GM11168 (cell line): ENCODE data around the gene SCEL.
"Not testable (repeated sequence)": the region's sequence is repeated elsewhere in the genome, so short reads cannot be mapped to it uniquely, and the experiment has no call there.

Experiments used
- in situ Hi-C: fragments of 300-500 bp; cut with MboI; formaldehyde crosslinking; loops from one replicate; pipeline ENCODE4 v1.12.0; 2022; ENCODE audit warnings: low sequenced_read_pairs; ENCODE audit not compliant: unreplicated experiment

SCEL gene

GRCh38 chr13:77637588-77637987 lies 102.1 kb downstream of the SCEL start:
- in situ Hi-C loops, result no loop called here

GRCh38 chr13:77650409-77650808 lies 114.9 kb downstream of the SCEL start:
- in situ Hi-C loops, result no loop called here

DNA sequence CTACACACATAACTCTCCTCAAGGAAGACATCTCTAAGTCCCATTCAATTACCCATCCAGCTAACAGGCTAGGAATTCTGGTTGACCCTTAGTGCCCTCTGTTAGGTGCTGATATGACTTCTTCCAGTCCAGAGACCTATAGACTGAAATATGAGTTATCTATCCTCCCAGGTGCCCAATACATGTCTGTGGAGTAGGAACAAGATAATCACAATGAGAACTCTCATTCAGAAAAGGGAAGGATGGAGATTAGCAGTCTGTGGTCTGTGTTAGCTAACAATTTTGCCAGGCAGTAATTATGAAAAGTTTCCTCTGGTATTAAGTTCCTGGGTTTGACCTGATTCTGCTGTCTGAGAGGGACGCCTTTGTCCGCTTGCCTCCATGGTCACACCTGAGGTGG lies 117.8 kb downstream of the SCEL start:
- in situ Hi-C loops, result no loop called here

DNA sequence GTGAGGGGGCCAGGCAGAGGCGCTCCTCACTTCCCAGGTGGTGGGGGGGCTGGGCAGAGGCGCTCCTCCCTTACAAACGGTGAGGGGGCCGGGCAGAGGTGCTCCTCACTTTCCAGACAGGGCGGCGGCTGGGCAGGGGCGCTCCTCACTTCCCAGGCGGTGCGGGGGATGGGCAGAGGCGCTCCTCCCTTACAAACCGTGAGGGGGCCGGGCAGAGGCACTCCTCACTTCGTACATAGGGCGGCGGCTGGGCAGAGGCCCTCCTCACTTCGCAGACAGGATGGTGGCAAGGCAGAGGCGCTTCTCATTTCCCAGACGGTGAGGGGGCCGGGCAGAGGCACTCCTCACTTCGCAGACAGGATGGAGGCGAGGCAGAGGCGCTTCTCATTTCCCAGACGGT lies 124.5 kb downstream of the SCEL start:
- in situ Hi-C loops, result not testable (repeated sequence)

- in situ Hi-C loops, result no loop called here
These were observed 125.3 kb downstream of the SCEL start for GRCh38 chr13:77660841-77661250.

DNA sequence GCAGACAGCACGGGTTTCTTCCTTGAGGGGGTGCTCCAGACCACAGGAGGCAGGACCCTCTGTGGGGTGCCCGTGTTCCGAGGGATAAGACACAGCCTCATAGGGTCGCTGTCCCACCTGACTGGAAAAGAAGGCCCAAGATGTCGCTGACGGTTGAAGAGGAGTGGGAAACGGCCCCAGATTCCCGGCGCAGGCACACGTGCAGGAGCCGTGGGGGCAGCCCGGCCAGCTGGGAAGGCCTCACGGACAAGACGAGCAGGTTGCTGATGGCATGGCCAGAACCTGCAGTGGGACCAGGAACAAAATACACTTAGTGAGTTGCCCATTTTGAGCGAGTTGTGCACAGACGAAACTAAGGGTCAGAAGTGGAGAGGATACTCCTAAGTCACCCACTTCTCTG lies 126.8 kb downstream of the SCEL start:
- in situ Hi-C loops, result not testable (repeated sequence)

GRCh38 chr13:77662831-77663230 lies 127.3 kb downstream of the SCEL start:
- in situ Hi-C loops, result not testable (repeated sequence)

DNA sequence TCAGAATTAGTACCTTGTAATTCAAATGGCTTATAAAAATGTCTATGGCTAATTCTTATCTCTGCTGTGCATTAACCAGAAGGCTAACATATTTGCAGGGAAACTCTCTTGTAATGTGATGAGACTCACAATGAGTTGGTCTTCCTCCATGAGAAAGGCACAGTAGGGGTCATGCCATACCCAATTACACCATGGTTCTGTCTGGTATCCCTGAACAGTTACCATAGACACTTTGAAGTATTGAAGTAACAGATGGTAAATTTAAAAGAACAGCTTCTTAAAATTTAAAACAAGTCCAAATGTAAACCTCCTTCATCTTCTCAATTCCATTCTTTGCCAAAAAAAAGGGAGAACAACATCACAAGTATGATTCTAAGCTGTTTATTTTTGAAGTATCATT lies 139.3 kb downstream of the SCEL start:
- in situ Hi-C loops, result no loop called here

DNA sequence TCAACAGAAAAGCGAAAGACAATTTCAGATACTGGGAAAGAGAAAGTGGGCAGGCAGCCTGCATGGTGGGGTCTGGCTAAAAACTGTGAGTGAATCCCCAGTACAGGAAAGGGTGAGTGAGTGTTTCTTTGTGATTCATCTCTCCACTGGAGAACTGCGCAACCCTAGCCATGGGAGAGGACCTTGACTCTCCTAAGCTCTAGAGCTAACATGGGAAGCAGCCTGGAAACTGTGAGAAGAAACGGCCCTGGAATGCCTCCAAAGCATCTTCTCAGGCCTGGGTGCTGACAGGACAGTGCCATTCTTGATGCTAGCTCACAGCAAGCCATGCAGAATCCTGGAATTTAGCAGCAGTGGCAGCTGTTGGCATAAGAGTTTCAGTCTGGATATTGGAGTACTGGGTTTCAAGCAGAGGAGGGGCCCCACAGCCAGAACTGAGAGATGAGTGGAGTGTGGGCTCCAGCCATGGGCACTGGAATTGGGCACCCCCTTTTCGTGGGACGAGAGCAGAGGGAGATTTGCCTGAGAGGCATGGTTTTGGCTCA lies 143.3 kb downstream of the SCEL start:
- in situ Hi-C loops, result no loop called here

DNA sequence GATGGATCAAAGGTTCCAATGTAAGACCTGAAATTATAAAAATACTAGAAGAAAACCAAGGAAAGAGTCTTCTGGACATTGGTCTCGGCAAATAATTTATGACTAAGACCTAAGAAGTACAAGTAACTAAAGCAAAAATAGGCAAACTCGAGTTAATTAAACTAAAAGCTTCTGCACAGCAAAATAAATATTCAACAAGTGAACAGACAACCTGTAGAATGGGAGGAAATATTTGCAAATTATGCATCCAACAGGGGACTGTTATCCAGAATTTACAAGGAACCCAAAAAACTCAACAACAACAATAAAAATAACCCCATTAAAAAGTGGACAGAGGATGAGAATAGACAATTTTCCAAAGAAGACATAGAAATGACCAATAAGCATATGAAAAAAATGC lies 152.3 kb downstream of the SCEL start:
- in situ Hi-C loops, result no loop called here

GRCh38 chr13:77691871-77692270 lies 156.4 kb downstream of the SCEL start:
- in situ Hi-C loops, result no loop called here

- in situ Hi-C loops, result no loop called here
These were observed 157.4 kb downstream of the SCEL start for GRCh38 chr13:77692746-77693448.

DNA sequence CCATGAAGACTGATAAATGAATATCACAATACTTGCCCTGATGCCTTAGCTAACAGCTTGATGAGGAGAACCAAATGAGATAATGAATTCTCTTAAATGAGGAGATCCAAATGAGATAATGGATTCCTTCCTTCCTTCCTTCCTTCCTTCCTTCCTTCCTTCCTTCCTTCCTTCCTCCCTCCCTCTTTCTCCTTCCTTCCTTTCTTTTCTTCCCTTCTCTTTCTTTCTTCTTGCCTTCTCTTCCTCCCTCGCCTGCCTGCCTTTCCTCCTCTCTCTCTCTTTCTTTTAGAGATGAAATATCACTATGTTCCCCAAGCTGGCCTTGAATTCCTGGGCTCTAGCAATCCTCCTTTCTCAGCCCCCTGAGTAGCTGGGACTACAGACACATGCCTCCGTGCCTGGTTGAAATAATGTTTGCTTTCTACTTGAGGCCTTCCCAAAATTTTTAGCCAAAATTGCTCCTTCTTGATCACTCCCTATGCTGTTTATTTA lies 158.0 kb downstream of the SCEL start:
- in situ Hi-C loops, result no loop called here
